ENCODE results near the gene SP6. TPM values are rescaled to one million over a fixed set of nuclear protein-coding genes. Genes with fewer than 3 reads are reported as not detected.
A peak's percentile ranks its signal among the peaks of the same experiment; 100 is the strongest.

The SP6 gene
- 1.8 and 2.0 TPM in 2 replicates for total RNA-seq

GRCh38 chr17:47850692-47851573 is at the start of gene SP6:
Gene SP6, minus strand, starts transcription at chr17:47851163. Its CDS starts 2,734 bp downstream, at chr17:47848429.
- H3K4me3 ChIP-seq (ENCODE audit: low read depth, low read length) = peak within 1 kb of the TSS; percentile 56
- TF ChIP-seq CTCF (conservative IDR thresholded peaks at IDR 0.05; ENCODE audit: low read depth, low read length) = peak; percentile 28
- DNase-seq (ENCODE audit: low read depth) = no peak

DNA sequence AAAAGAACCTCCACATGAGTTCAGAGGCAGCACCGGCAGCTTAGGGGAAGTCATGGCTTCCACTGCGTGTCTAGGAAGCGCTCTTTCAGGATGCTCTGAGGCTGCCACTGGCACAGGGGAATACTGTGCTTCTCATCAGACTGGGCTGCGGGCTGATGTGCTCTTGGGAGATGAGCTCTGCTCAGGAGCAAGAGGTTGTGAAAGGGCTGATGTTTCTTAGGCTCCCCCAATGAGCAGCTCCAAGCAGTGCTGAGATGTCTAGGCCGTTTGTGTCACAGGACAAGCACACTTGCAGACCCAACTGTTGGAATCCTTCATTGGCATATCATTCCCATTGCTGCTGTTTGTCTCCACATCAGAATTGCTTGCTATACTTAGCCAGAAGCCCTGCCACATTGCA is 48.7 kb upstream of the SP6 start:
- DNase-seq (ENCODE audit: low read depth) = no peak
- H3K4me3 ChIP-seq (ENCODE audit: low read depth, low read length) = no peak overlapping the region
- TF ChIP-seq CTCF (conservative IDR thresholded peaks at IDR 0.05; ENCODE audit: low read depth, low read length) = no peak

DNA sequence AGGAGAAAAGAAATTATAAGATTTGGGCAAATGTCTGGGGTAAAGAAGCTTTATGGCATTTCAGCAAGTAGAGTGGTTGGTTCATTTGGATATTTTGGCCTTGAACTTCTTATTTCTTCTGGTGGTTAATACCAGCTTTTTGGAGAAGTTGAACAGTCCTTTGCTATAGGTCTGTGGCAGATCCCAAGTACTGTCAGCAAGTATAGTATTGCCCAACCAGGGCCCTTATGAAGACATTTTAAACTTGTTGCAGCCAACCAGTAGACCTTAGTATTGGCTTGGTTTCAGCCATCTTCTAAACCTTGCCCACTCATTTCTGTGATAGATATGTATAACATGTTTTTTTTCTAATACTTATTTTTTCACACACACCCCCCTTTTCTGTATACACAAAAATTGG is 47.3 kb upstream of the SP6 start:
- no peak overlapping the region for H3K4me3 ChIP-seq (ENCODE audit: low read depth, low read length)
- no peak for DNase-seq (ENCODE audit: low read depth)
- no peak for TF ChIP-seq CTCF (conservative IDR thresholded peaks at IDR 0.05; ENCODE audit: low read depth, low read length)

DNA sequence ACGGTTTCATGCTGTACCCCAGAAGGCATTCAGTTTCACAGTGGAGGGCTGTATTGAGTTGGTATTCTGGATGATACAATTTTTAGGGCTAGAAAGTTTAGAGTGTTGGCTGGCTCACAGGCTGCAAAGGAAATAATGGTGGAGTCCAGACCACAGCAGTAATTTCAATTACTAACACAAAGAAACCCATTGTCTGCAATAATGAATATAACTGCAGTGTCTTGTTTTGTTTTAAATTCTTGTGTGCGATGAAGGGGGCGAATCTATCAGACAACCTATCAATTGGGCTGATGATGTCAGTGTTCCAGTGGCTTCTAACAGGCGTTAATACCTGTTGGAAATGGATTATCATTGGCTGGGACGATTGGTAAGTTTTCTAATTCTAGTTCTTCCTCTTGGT is 46.6 kb upstream of the SP6 start:
- DNase-seq (ENCODE audit: low read depth) = no peak
- TF ChIP-seq CTCF (conservative IDR thresholded peaks at IDR 0.05; ENCODE audit: low read depth, low read length) = no peak
- H3K4me3 ChIP-seq (ENCODE audit: low read depth, low read length) = peak overlapping the region; percentile 97

DNA sequence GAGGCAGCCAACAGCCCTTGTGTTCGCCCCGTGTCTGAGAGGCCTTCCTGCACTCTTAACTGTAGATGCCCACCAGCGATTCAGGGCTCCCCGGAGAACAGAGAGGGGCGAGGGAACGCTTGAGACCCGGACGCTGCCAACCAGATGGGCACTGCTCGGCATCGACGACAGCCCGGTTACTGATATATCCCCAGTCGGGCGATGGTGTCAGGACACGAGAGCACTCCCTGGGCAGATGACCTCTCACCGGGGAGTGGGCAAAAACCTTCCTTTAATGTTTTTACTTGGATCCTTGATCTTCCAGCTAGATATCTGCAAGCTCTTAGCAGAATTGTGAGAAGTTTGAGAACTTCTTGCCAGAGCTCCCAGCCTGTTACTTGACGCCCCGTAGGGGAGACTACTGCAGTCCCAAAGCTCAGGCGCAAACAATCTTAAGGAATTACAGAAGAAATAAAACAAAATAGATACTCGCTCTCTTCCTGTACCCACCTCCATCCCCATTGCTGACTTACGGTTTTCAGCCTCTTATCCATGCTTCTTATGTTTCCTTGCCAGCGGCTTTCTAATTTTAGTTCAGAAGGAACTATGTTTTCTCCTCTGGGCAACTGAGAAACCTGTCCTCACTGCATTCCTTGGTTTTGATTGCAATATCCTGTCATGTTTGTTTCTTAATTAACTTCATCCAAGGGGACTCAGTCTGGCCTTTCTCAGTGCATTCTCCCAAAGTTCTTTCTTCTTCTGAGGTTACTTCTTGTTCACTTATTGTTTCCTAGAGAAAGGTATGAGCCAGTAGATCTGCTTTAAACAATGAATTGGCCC is 45.9 kb upstream of the SP6 start:
- TF ChIP-seq CTCF (conservative IDR thresholded peaks at IDR 0.05; ENCODE audit: low read depth, low read length) = no peak
- DNase-seq (ENCODE audit: low read depth) = no peak
- peak overlapping the region; percentile 97 for H3K4me3 ChIP-seq (ENCODE audit: low read depth, low read length)

DNA sequence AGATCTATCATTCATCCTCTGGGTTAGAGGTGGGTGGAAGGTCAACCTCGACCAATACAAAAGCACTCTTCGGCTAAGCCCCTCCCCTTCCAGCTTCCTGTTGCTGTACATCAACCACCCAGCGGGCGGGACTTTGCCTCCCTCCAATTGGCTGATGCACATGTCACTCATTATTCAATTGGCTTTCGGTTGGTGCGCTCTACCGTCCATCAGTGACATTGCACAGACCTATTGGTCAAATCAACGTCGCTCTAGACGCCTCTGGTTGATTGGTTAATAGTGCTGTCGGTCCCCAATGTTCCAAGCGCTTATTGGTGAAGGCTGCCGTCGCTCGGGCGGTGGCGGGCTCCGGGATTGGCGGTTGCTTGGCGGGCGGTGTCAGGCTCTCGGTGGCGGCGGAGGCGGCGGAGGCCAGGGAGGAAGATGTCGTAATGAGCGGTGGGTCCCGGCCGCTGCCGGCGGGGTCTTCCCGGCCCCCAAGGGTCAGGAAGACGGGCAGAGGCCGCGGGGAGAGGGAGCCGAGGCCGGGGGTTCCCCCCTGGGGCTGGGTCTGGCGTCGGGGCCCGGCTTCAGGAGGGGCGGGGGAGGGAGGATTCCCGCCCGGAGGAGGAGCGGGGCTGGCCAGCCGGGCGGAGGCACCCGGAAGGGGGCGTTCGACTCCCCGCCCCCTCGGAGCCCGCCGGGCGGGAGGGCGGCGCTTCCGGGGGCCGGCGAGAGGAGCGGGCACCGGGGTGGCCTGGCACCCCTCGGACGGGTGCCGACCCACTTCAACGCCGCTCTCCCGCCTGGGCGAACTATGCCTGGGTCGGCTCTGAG is 45.1 kb upstream of the SP6 start, which contains the start of gene SP2:
TSS of gene SP2 (plus strand) at position 381 of the 816 bp plus-strand sequence. CDS start at position 432, 51 bp downstream.
- no peak for TF ChIP-seq CTCF (conservative IDR thresholded peaks at IDR 0.05; ENCODE audit: low read depth, low read length)
- peak; percentile 100 for DNase-seq (ENCODE audit: low read depth)
- peak within 1 kb of the TSS; percentile 97 for H3K4me3 ChIP-seq (ENCODE audit: low read depth, low read length)
